Fibroblast of lung (primary cell): ENCODE data around the gene GALNT18. TPM values are rescaled to one million over a fixed set of nuclear protein-coding genes. Genes with fewer than 3 reads are reported as not detected.

Experiments used
- DNase-seq, 2 donors: peaks; one replicate each; pipeline versions ENCODE4 v3.0.0 to v3.0.0-alpha.2; 2010; ENCODE audit warnings: low read depth in 2 of 2
- H2AFZ ChIP-seq: 2 replicates; pipeline ENCODE4 v1.5.1; 2012; ENCODE audit warnings: low read length, control low read depth, inconsistent platforms
- H3K27ac ChIP-seq: 2 replicates; pipeline ENCODE4 v1.5.1; 2011; ENCODE audit warnings: low read length, control low read depth; ENCODE audit not compliant: insufficient read depth
- H3K27me3 ChIP-seq: 2 replicates; pipeline ENCODE4 v1.5.1; 2011; ENCODE audit warnings: mild to moderate bottlenecking, low read length; ENCODE audit not compliant: control insufficient read depth, insufficient read depth
- H3K36me3 ChIP-seq: 2 replicates; pipeline ENCODE4 v1.5.1; 2011; ENCODE audit warnings: low read length; ENCODE audit not compliant: control insufficient read depth, insufficient read depth
- H3K4me1 ChIP-seq: 2 replicates; pipeline ENCODE4 v1.5.1; 2011; ENCODE audit warnings: low read length; ENCODE audit not compliant: control insufficient read depth, insufficient read depth; ENCODE audit errors: extremely low read depth
- H3K4me2 ChIP-seq: 2 replicates; pipeline ENCODE4 v1.5.1; 2011; ENCODE audit warnings: low read length, control low read depth; ENCODE audit not compliant: insufficient read depth; ENCODE audit errors: extremely low read depth
- H3K4me3 ChIP-seq, 4 experiments: fragments of 200-600 bp in 1 of 4; sonication (generic) in 1 of 4; replicated peaks in 1 of 4; 2 replicates each; pipeline ENCODE4 v1.5.1; 2011 to 2016; ENCODE audit warnings: low read length in 4 of 4, low read depth in 3 of 4, mild to moderate bottlenecking in 3 of 4, control low read depth in 2 of 4, inconsistent platforms in 1 of 4, mixed read lengths in 1 of 4; ENCODE audit not compliant: insufficient read depth in 1 of 4; ENCODE audit errors: control extremely low read depth in 1 of 4
- H3K79me2 ChIP-seq: 2 replicates; pipeline ENCODE4 v1.5.1; 2012; ENCODE audit warnings: mild to moderate bottlenecking, low read length, inconsistent platforms; ENCODE audit not compliant: control insufficient read depth, insufficient read depth
- H3K9ac ChIP-seq: 2 replicates; pipeline ENCODE4 v1.5.1; 2011; ENCODE audit warnings: mild to moderate bottlenecking, low read length, control low read depth; ENCODE audit not compliant: insufficient read depth
- H3K9me3 ChIP-seq: 2 replicates; pipeline ENCODE4 v1.5.1; 2012; ENCODE audit warnings: low read depth, low read length; ENCODE audit not compliant: control insufficient read depth, insufficient read depth
- H4K20me1 ChIP-seq: 2 replicates; pipeline ENCODE4 v1.5.1; 2011; ENCODE audit warnings: low read length; ENCODE audit not compliant: control insufficient read depth, insufficient read depth; ENCODE audit errors: extremely low read depth
- CTCF ChIP-seq, 2 donors: IDR thresholded peaks in 1 of 2; conservative IDR thresholded peaks in 1 of 2; 1 replicate in 1 of 2; 2 replicates in 1 of 2; pipeline ENCODE4 v1.5.1; 2011 to 2012; ENCODE audit warnings: low read length in 2 of 2, control low read depth in 1 of 2, inconsistent platforms in 1 of 2, low read depth in 1 of 2, mild to moderate bottlenecking in 1 of 2
- EZH2 ChIP-seq: IDR thresholded peaks from 2 replicates; pipeline ENCODE4 v1.5.1; 2012; ENCODE audit warnings: low read length, control low read depth, mild to moderate bottlenecking; ENCODE audit errors: missing control alignments
- polyA plus RNA-seq, 2 donors: library from polyadenylated mRNA; depleted of rRNA in 1 of 2; stranded (reverse) in 1 of 2; unstranded in 1 of 2; fragments of >200 nt; gene quantifications; 2 replicates each; pipeline ENCODE4 v1.2.1, GENCODE V29; 2011 to 2012; ENCODE audit warnings: missing spikeins in 1 of 2
- total RNA-seq: library from RNA; depleted of rRNA; stranded (reverse); fragments of >200 nt; gene quantifications from 2 replicates; pipeline ENCODE4 v1.2.1, GENCODE V29; 2014

Gene GALNT18
- total and polyA plus RNA-seq, 2 donors (not counting 1 experiment from before 2014, with no cell fraction given): 0.50 to 19.3 TPM

DNA sequence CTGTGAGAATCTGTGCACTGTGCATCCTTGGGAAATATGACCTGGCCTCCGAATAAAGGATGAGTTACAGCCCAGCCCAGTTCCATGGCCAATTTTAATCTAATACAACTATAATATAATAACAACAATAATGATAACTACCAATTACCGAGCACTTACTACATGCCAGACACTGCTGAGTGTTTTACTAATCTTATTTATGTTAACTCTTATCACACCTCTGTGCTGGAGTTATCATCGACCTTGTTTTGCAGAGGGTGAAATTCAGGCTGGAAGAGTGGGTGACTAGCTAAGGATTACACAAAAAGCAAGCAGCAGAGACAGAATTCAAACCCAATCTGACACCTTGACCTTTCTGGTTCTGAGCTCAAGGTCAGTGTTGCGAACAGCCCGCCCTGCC, 83.9 kb downstream of the GALNT18 start:
- no peaks in the 10 kb centered on the region for H3K79me2 ChIP-seq
- no peaks in the 10 kb centered on the region for H3K4me1 ChIP-seq
- H3K36me3 ChIP-seq: no peaks in the 10 kb centered on the region
- no peaks in the 10 kb centered on the region for H4K20me1 ChIP-seq
- H3K9ac ChIP-seq: no peak overlapping the region
- no peak overlapping the region for H2AFZ ChIP-seq
- no peak for DNase-seq
- H3K9me3 ChIP-seq: no peaks in the 10 kb centered on the region
- no peaks in the 10 kb centered on the region for H3K27me3 ChIP-seq
- no peak overlapping the region for H3K4me2 ChIP-seq
- H3K27ac ChIP-seq: no peak overlapping the region
- TF ChIP-seq CTCF (conservative IDR thresholded peaks at IDR 0.05 in 1 of 2, IDR thresholded peaks at IDR 0.05 in 1 of 2; ENCODE audit: low read depth in 1 of 2, low read length in 2 of 2) (no peak), EZH2 (no peak)
- H3K4me3 ChIP-seq: no peak overlapping the region

DNA sequence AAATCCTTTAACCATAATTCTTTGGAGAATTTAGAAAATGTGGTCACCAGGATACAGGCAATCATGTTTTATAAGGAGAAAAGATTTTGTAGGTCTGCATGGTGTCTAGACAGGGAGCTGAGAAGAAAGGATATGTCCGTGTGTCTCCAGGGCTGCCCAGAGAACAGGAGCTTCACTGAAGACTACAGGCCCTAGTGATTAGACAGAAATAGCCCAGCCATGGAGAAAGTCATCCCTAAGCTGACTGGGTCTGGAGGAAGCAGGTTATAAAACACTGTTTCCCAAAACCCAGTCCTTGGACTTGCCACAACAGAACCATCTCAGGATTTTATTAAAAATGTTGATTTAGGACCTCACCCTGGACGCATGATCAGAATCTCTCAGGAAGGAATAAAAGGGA, 84.4 kb downstream of the GALNT18 start:
- Histone ChIP-seq H3K4me3 (no peak overlapping the region), H3K9ac (no peak overlapping the region), H4K20me1 (no peaks in the 10 kb centered on the region), H3K79me2 (no peaks in the 10 kb centered on the region), H3K4me2 (no peak overlapping the region), H3K4me1 (no peaks in the 10 kb centered on the region), H3K9me3 (no peaks in the 10 kb centered on the region), H3K27ac (no peak overlapping the region), H3K27me3 (no peaks in the 10 kb centered on the region), H2AFZ (no peak overlapping the region), H3K36me3 (no peaks in the 10 kb centered on the region)
- TF ChIP-seq EZH2 (no peak), CTCF (conservative IDR thresholded peaks at IDR 0.05 in 1 of 2, IDR thresholded peaks at IDR 0.05 in 1 of 2; ENCODE audit: low read depth in 1 of 2, low read length in 2 of 2) (no peak)
- no peak for DNase-seq

DNA sequence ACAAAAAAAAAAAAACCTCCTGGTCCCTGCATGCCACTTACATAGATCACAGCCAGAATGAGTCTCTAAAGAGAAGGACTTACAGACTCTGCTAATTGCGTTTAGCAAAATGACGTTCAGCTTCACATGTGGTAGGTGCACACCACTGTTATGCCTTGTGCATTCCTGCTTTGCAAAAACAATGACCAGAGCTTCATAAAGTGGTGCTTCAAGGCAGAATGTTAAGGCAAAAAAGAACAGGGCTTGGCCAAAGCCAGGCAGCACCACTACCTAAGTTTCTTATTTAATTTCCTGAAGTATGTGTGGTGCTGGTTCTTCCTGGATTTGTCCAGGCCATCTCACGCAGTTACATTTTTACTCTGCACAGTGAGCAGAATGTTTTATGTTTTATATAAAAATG, 85.2 kb downstream of the GALNT18 start:
- TF ChIP-seq CTCF (conservative IDR thresholded peaks at IDR 0.05 in 1 of 2, IDR thresholded peaks at IDR 0.05 in 1 of 2; ENCODE audit: low read depth in 1 of 2, low read length in 2 of 2) (no peak), EZH2 (no peak)
- Histone ChIP-seq H4K20me1 (no peaks in the 10 kb centered on the region), H3K27me3 (no peaks in the 10 kb centered on the region), H3K4me3 (no peak overlapping the region), H3K36me3 (no peaks in the 10 kb centered on the region), H3K4me2 (no peak overlapping the region), H3K9me3 (no peaks in the 10 kb centered on the region), H3K4me1 (no peaks in the 10 kb centered on the region), H3K79me2 (no peaks in the 10 kb centered on the region), H3K27ac (no peak overlapping the region), H3K9ac (no peak overlapping the region), H2AFZ (no peak overlapping the region)
- no peak for DNase-seq
